GM18526 (cell line): ENCODE data around the gene VTI1A.

Experiments used
- POLR2A ChIP-seq: IDR thresholded peaks from 3 replicates; pipeline ENCODE4 v1.6.1; 2011; ENCODE audit not compliant: insufficient read length; ENCODE audit errors: extremely low read depth

The VTI1A gene

DNA sequence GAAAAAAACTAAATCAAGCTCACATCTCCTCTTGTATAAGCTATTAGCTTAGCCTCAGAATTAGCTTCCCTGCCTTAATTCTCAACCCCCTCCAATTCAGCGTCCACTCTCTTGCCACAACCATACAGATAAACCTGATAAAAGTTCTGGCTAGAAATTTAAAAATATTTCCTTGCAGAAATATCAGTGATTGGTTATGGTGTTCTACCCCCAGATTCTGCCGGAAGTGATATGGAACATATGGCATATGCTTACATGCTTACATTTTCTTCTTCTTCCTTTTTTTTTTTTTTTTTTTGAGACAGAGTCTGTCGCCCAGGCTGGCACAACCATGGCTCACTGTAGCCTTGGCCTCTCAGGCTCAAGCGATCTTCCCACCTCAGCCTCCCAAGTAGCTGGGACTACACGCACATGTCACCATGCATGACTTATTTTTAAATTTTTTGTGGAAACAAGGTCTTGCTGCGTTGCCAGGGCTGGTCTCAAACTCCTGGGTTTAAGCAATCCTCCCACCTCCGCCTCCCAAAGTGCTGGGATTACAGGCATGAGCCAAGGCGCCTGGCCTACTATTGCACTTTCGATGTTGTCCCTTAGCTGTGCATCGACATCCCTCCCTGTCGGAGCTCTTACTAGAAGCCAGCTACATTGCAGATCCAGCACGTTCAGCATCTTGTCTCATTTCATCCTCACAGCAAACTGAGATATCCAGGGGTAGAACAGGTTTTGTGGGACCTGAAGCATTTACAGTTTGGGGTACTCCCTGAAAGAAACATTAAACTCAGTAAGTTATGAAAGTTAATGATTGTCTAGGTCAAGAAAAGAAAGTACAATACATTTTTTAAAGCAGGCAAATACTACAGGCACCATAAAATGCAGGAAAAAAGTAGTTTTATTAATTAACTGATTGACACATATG is 297.4 kb downstream of the VTI1A start:
- TF ChIP-seq POLR2A, result no peak

- no peak for TF ChIP-seq POLR2A
Observed at GRCh38 chr10:112746329-112746728, 299.3 kb downstream of the VTI1A start.

- no peak for TF ChIP-seq POLR2A
Observed at GRCh38 chr10:112750427-112751167, 303.6 kb downstream of the VTI1A start.

DNA sequence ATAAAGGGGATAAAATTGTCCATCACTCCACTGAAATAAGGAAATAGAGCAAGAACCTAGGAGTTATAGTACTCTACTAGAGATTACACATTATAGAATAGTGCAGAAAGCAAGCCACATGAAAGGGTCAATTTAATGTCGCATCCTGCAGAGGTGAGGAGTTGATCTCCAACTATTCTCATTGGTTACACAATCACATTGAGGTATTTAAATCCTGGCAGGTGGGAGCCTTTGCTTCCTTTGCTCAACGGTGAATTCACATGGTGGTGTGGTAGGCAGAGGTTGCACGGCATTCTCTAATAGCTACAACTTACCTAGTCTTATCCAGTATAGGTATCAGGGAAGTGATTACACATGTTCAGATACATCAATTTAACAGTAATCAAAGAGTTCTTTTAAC is 304.6 kb downstream of the VTI1A start:
- no peak for TF ChIP-seq POLR2A

- no peak for TF ChIP-seq POLR2A
Observed at GRCh38 chr10:112752288-112752687, 305.3 kb downstream of the VTI1A start.

GRCh38 chr10:112753961-112754411 is 307.0 kb downstream of the VTI1A start:
- no peak for TF ChIP-seq POLR2A

DNA sequence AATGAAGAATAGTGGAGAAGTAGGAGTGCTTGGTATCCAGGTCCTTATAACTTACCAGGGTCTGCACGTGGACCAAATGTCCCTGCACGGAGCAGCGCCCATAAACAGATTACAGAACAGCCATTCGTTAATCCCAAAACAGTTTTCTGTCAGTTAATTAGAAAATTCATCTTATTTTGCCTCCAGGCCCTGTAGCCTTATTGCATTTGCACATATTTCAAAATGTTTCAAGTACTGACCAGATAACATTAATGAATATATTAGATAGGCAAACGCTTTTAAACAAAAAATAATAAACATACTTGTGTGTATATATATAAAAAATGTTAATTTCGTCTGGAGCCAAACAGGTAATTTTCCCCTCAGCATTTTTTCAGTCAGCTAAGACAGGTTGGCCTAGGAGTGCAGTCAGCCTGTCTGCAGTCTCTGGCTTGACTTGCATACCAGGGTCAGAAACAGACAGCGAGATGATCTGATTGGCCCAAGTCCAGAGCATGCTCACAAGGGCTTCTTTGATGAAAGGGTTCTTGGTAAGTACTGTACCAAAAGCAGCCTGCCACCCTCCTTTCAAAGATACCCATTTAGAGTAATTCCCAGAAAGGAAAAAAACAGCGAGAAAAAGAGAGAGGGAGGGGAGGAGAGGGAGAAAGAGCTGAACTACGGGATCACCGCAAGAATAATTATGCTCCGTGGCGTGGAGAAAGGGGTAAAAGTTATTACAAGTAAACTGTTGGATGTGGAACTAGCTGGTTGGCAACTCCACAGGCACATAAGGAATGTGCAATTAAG is 308.6 kb downstream of the VTI1A start:
- TF ChIP-seq POLR2A, result no peak

- no peak for TF ChIP-seq POLR2A
Observed at GRCh38 chr10:112756235-112756527, 309.2 kb downstream of the VTI1A start.

DNA sequence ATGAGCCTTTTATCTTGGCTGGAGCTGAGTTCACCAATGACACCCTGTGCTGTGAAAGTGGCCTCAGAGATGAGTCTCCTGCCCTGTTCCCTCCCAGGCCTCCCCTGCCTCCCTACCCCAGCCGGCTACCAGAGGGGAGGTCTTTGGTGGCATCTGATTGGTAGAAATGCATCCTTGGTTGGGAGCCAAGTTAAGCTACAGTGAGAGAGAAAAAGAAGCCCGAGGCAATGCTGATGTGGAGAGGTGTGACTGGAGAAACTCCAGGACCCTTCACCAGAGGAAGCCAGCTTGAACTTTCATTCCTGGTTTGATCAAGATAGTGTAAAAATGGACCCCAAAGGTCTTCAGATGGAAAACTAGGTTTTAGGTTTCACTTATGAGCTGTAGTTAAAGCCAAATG is 311.9 kb downstream of the VTI1A start:
- no peak for TF ChIP-seq POLR2A

DNA sequence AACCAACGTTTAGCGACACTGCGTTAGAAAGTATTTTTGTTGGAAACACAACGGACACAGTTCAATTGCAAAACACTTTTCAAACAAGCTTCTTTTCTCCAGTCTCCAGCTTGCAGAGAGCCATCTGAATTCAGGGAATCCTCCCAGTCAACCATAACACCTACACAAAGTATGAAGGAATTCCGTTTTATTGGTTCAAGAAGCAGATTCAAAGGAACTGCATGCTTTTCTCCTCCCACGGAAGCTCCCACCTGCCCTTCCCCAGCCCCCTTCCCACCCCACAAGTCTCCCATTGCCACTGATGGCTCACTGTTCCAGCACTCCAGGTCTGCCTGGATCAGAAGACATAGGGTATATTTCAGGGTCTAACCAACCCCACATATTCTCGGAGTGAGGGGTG is 312.5 kb downstream of the VTI1A start:
- no peak for TF ChIP-seq POLR2A

GRCh38 chr10:112761256-112761655 is 314.2 kb downstream of the VTI1A start:
- TF ChIP-seq POLR2A, result no peak

DNA sequence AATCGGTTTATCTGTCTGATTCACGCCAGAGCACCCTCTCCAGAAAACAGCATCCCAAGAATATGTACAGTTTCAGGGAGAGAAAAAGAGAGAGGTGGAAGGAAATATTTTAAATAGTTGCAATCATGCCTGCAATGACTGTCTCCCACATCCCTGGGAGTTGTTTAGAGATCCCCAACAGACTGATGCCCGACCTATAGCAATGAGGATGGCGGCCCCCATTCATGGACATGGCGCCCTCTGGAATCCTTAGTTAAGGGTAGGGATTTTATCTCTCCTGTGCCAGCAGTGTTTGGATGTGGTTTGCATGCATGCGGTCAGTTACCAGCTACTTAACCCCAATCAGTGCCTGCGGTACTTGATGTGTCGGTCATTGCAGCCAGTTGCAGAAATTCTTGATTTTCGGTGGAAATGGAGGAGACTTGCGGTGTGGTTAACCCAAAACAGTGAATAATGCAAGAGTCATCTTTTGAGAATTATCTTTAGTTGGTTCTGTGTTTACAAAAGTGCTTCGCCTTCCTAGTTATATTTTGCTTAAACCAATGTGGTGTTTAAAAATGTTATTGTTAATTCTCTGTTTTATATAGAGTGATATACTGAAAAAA is 317.0 kb downstream of the VTI1A start:
- TF ChIP-seq POLR2A, result no peak

DNA sequence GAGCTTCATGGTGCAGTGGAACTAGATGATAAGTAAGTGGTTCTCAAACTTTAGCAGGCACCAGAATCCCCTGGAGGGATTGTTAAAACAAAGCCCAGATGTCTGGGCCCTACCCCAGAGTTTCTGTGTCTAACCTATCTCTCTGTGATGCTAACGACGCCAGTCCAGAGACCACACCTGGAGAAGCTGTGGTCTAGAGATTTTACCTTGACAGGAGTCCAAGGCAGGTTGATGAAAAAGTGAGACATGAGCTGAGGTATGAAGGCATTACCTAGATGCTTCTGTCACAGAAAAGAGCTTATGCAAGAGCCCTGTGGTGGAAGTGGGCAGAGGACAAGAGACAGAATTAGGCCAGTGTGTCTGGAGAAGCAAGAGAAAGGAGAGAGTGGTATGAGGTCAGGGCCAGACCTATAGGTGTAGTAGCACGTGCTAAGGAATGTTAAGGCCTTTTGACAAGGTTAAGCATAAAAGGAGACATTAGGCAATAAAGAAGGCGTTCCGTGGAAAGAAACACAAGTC is 318.8 kb downstream of the VTI1A start:
- no peak for TF ChIP-seq POLR2A

DNA sequence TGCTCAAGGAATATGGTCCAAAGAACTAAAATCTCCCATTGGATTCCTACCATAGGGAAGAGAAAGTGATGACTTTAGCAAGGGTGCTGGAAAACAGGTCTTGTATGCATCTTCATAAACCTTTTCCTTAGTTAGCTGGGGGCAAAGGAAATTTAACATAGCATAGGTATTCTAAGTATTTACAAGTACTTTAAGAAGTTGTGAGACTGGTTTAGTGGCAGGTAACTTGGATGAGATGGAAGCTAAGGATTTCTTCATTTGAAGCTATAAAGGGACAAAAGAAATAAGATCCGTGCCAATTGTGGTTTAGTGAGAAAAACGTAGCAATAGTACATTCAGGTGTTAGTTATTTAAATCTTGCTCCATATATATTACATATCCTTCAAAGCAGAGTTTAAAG is 319.6 kb downstream of the VTI1A start:
- TF ChIP-seq POLR2A, result no peak

DNA sequence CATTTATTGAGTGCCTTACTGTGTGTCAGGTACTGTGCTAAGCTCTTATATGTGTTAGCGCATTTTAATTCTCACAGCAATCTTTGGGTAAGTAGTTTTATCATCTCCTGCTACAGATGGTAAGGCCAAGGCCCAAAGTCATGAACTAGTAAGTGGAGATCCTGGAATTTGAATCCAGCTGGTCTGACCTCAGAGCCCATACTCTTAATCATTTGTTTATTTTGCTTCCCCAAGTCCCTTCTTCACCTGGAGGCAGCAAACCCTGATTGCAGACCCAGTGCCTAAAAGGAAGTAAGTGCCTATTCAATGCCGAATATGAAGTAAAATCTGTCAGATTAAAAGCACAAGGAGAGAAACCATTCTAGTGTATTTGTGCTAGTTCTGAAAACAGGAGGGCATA is 320.1 kb downstream of the VTI1A start:
- TF ChIP-seq POLR2A, result no peak
